B cell (primary cell): ENCODE measurements around the gene MBP. TPM values are rescaled to one million over a fixed set of nuclear protein-coding genes. Genes with fewer than 3 reads are reported as not detected.

Source experiments
- ATAC-seq: fragments of 200-7000 bp; cut with Tn5 transposase; one replicate; pipeline ENCODE4 v1.10.0; 2021; ENCODE audit warnings: low read depth, mild to moderate bottlenecking, moderate number of reproducible peaks, moderate library complexity
- CTCF ChIA-PET: fragments of 350-600 bp; sonication (Branson Sonifier 250); formaldehyde crosslinking; loops from one replicate; lab custom pipeline; 2021; ENCODE audit warnings: antibody characterized with exemption, inconsistent platforms; lab: Charles Lee
- POLR2A ChIA-PET: fragments of 350-600 bp; sonication (Branson Sonifier 250); formaldehyde crosslinking; loops from one replicate; lab custom pipeline; 2021; ENCODE audit warnings: antibody characterized with exemption; lab: Charles Lee
- DNase-seq: peaks from one replicate; pipeline ENCODE4 v3.0.0; 2013
- H2AFZ ChIP-seq: 2 replicates; pipeline ENCODE4 v1.6.1; 2012; ENCODE audit warnings: mild to moderate bottlenecking, low read depth, low read length; ENCODE audit not compliant: insufficient read depth, poor library complexity, severe bottlenecking
- H3K27ac ChIP-seq, 2 donors: 1 replicate in 1 of 2; 2 replicates in 1 of 2; pipeline ENCODE4 v1.5.1; 2012 to 2013; ENCODE audit warnings: low read length in 2 of 2, mild to moderate bottlenecking in 2 of 2, moderate library complexity in 1 of 2
- H3K27me3 ChIP-seq, 4 experiments: fragments of 200-600 bp in 1 of 4; sonication (generic) in 1 of 4; replicated peaks in 1 of 4; 1 replicate in 2 of 4; 2 replicates in 2 of 4; pipeline versions ENCODE4 v1.6.1 to v1.7.0; 2013 to 2016; ENCODE audit warnings: low read length in 3 of 4, mild to moderate bottlenecking in 2 of 4, mixed read lengths in 1 of 4, moderate library complexity in 1 of 4; ENCODE audit not compliant: insufficient read depth in 4 of 4, control insufficient read depth in 3 of 4; ENCODE audit errors: control extremely low read depth in 1 of 4
- H3K36me3 ChIP-seq, 2 experiments: replicated peaks in 1 of 2; 1 replicate in 1 of 2; 2 replicates in 1 of 2; pipeline versions ENCODE4 v1.6.1 to v1.7.1; 2013; ENCODE audit warnings: low read length in 1 of 2; ENCODE audit not compliant: insufficient read depth in 2 of 2, control insufficient read depth in 1 of 2; ENCODE audit errors: control extremely low read depth in 1 of 2, extremely low read depth in 1 of 2
- H3K4me1 ChIP-seq, 2 donors: fragments of 200-600 bp in 1 of 2; sonication (generic) in 1 of 2; 1 replicate in 1 of 2; 2 replicates in 1 of 2; pipeline versions ENCODE4 v1.5.1 to v1.6.1; 2013 to 2017; ENCODE audit warnings: low read length in 2 of 2; ENCODE audit not compliant: control insufficient read depth in 2 of 2, insufficient read depth in 2 of 2
- H3K4me2 ChIP-seq: replicated peaks from 2 replicates; pipeline ENCODE3; 2012; ENCODE audit warnings: mild to moderate bottlenecking, low read depth, low read length; ENCODE audit not compliant: poor library complexity, severe bottlenecking
- H3K4me3 ChIP-seq, 5 experiments: fragments of 200-600 bp in 1 of 5; sonication (generic) in 1 of 5; 1 replicate in 3 of 5; 2 replicates in 2 of 5; pipeline versions ENCODE4 v1.5.1 to v1.7.0; 2011 to 2016; ENCODE audit warnings: low read length in 4 of 5, mild to moderate bottlenecking in 4 of 5, low read depth in 2 of 5, control low read depth in 1 of 5, moderate library complexity in 1 of 5; ENCODE audit not compliant: insufficient read depth in 1 of 5; ENCODE audit errors: control extremely low read depth in 1 of 5, extremely low read depth in 1 of 5
- H3K79me2 ChIP-seq: fragments of 200-600 bp; sonication (generic); one replicate; pipeline ENCODE4 v1.6.0; 2016; ENCODE audit warnings: low read length; ENCODE audit not compliant: control insufficient read depth, insufficient read depth
- H3K9ac ChIP-seq: fragments of 200-600 bp; sonication (generic); 2 replicates; pipeline ENCODE4 v1.6.1; 2017; ENCODE audit warnings: mild to moderate bottlenecking, low read length, moderate library complexity
- H3K9me3 ChIP-seq, 3 donors: one replicate each; pipeline versions ENCODE4 v1.6.1 to v1.7.1; 2013; ENCODE audit warnings: low read length in 2 of 3; ENCODE audit not compliant: control insufficient read depth in 2 of 3, insufficient read depth in 1 of 3; ENCODE audit errors: control extremely low read depth in 1 of 3
- H4K20me1 ChIP-seq: 2 replicates; pipeline ENCODE4 v1.6.0; 2012; ENCODE audit warnings: mild to moderate bottlenecking, low read length; ENCODE audit not compliant: insufficient read depth, control insufficient read depth, poor library complexity, severe bottlenecking
- H3K27ac Mint-ChIP-seq: one replicate; pipeline ENCODE4 v1.8.0; 2021; ENCODE audit warnings: mixed read lengths
- H3K27me3 Mint-ChIP-seq: one replicate; pipeline ENCODE4 v1.8.0; 2021; ENCODE audit warnings: mixed read lengths
- H3K4me1 Mint-ChIP-seq: one replicate; pipeline ENCODE4 v1.8.0; 2021; ENCODE audit warnings: mixed read lengths
- H3K4me3 Mint-ChIP-seq: one replicate; pipeline ENCODE4 v1.8.0; 2021; ENCODE audit warnings: mixed read lengths
- H3K9me3 Mint-ChIP-seq: one replicate; pipeline ENCODE4 v1.8.0; 2022; ENCODE audit warnings: mixed read lengths; ENCODE audit not compliant: insufficient read depth
- CTCF ChIP-seq: fragments of 200-600 bp; IDR thresholded peaks from one replicate; pipeline ENCODE4 v1.8.0; 2022; ENCODE audit warnings: antibody characterized with exemption, mild to moderate bottlenecking
- EZH2 ChIP-seq: IDR thresholded peaks from 2 replicates; pipeline ENCODE4 v1.6.1; 2012; ENCODE audit warnings: borderline replicate concordance, low read depth, mild to moderate bottlenecking, moderate library complexity, low read length; ENCODE audit not compliant: insufficient read depth, poor library complexity, severe bottlenecking
- WGBS: methylation state at CpG from one replicate; pipeline ENCODE4 v1.1.5; 2013; ENCODE audit warnings: missing lambda C conversion rate; ENCODE audit not compliant: insufficient coverage; 5-methylcytosine and 5-hydroxymethylcytosine counted together
- intact Hi-C: fragments of 100-400 bp; cut with micrococcal nuclease; formaldehyde crosslinking; loops from one replicate; pipeline ENCODE4 v1.10.0; 2022
- polyA plus RNA-seq: library from polyadenylated mRNA; depleted of rRNA; stranded (reverse); fragments of >200 nt; gene quantifications from 2 replicates; pipeline ENCODE4 v1.2.3, GENCODE V29; 2012
- total RNA-seq, 2 donors: library from RNA; stranded (reverse); fragments of 120-200 nt in 1 of 2; gene quantifications; 1 replicate in 1 of 2; 2 replicates in 1 of 2; pipeline versions ENCODE4 v1.2.3 to v1.2.4, GENCODE V29; 2013 to 2022

Gene MBP
- total and polyA plus RNA-seq, 2 donors (not counting 1 experiment from before 2014, with no cell fraction given): 30.1 to 192 TPM

- Histone ChIP-seq H3K4me2 (peak overlapping the region; percentile 91), H3K4me3 (peak overlapping the region; percentile 34 to 90 (median 80)), H3K79me2 (peaks cover 54% of the 10 kb centered on the region), H3K4me1 (peaks cover 52 to 60% of the 10 kb centered on the region in 2 donors), H4K20me1 (peaks cover 8% of the 10 kb centered on the region), H3K9ac (peak overlapping the region; percentile 82), H3K27me3 (no peaks in the 10 kb centered on the region), H3K27ac (peak overlapping the region; percentile 78 to 88), H2AFZ (peak overlapping the region; percentile 79), H3K9me3 (peaks cover 0 to 3% (median 0%) of the 10 kb centered on the region in 3 donors), H3K36me3 (no peaks in the 10 kb centered on the region)
- peak; percentile 63 for DNase-seq
- peak; percentile 42 for ATAC-seq
- under 1% methylated on average over 76 of the region's 76 CpGs for WGBS
- Mint-ChIP-seq H3K4me3 (peak overlapping the region; percentile 96), H3K27me3 (no peaks in the 10 kb centered on the region), H3K27ac (peak overlapping the region; percentile 94), H3K9me3 (no peaks in the 10 kb centered on the region), H3K4me1 (peaks cover 61% of the 10 kb centered on the region)
- ChIA-PET POLR2A (interaction anchor here (0.8 to 4.6 kb wide), 12 partner anchors 8 to 100 kb away, joined by 3 to 30 read pairs (median 6); no protein-coding TSS in a partner anchor), CTCF (interaction anchor here (0.6 to 4.2 kb wide), 17 partner anchors 9 to 166 kb away, joined by 3 to 16 read pairs (median 3); no protein-coding TSS in a partner anchor)
- intact Hi-C loops: loop anchor here (2.0 to 5.0 kb wide), 5 partner anchors 15 to 310 kb away; partner anchors contain the start of gene ZNF236
- no peak for TF ChIP-seq EZH2
- TF ChIP-seq CTCF: no peak
These were observed 773 bp downstream of the MBP start for GRCh38 chr18:77131652-77132368.
